Ecto neural progenitor cell (in vitro differentiated cells): Measurements from ENCODE around the gene TBX1.
A peak's percentile ranks its signal among the peaks of the same experiment; 100 is the strongest.

Experiments
- DNase-seq: peaks from one replicate; pipeline ENCODE4 v3.0.0-alpha.2; 2018; ENCODE audit warnings: low spot score

Gene TBX1

DNA sequence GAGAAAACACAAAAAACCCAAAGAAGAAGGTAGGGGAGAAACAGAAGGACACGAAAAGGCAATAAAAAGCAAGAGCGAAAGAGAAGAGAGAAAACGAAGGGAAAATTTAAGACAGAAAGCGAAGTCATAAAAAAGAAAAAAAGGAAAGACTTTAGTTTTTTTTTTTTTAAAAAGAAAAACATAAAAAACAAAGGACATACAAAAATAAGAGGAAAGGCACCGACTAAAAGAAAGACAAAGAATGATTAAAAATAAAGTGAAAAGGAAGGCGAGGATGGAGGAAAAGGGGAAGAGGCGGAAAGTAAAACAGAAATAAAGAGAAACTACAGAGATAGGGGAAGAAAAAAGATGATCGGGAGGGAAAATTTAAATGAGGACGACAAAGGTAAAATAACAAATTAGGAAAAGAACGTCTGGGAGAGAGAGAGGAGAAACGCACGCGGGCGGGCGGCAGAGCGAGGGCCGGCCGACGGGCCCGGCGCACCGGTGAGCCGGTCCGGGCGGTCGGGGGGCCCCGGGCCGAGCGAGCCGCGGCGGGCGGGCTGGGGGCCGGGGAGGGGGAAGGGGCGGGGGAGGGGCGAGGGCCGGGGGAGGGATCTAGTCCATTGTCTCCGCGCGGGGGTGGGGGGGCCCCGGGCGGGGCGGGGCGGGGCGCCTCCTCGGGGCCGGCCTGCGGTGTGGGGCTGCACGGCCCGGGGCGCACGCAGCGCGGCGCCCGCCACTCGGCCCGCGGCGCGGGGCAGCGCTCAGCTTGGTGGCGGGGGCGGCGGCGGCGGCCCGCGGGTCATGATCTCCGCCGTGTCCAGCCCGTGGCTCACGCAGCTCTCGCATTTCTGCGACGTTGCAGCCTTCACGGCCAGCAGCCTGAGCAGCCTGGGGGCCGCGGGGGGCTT lies at the start of gene TBX1:
TBX1 (plus strand) TSS at position 721 of the 893 bp plus-strand sequence; CDS start at position 787, 66 bp downstream.
- DNase-seq, result no peak

DNA sequence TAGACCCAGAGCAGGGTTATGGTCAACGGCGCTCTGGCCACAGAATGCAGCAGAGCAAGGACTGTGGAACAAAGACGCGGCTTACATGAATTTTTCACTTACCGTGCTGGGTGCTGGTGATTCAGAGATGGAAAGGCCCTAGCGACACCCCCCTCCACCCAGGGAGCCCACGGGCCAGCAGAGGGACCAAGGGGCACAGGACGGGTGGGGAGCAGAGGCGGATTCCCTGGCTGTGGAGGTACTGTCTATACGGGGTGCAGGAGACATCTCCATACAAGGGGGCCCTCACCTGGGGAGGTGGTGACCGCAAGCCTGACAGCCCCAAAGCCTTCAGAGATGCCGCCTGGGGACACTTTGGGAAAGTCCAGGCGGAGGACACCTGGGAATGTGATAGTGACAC lies 47.3 kb upstream of the TBX1 start:
- no peak for DNase-seq

DNA sequence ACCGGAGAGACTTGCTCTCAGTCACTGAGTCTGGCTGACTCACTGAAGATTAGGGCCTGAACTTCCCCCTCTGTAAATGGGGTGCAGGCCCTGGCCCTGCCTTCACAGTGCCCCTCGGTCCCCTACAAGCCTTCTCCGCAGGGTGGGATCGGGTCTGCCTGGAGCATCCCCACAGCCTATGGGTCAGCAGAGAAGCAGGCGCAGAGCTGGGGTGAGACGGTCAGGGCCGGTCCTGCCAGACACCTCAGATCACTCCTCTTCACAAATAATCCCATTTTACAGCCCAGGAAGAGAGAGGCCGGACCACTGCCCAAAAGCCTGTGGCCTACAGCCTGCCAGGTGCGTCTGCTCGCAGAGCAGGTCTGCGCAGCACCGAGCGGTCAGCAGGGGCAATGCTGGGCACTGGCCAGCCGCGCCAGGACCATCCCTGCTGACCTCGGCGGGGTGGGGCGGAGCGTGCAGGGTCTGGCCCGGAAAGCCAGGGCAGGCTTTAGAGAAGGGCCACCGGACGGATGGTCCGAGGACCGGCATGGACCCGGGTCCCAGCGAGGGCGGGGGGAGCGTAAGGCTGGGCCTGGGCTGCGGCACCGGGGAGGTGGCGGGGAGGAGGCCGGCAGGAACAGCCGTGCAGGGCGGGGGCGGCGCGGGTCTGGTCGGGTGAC lies 46.8 kb upstream of the TBX1 start:
- no peak for DNase-seq

GRCh38 chr22:19714312-19715187 lies 46.0 kb upstream of the TBX1 start, which contains the start of gene SEPTIN5:
Gene SEPTIN5, plus strand, starts transcription at chr22:19714503. Its CDS starts 86 bp downstream, at chr22:19714589.
- DNase-seq, result no peak

GRCh38 chr22:19715188-19715930 lies 45.2 kb upstream of the TBX1 start:
- DNase-seq, result no peak

DNA sequence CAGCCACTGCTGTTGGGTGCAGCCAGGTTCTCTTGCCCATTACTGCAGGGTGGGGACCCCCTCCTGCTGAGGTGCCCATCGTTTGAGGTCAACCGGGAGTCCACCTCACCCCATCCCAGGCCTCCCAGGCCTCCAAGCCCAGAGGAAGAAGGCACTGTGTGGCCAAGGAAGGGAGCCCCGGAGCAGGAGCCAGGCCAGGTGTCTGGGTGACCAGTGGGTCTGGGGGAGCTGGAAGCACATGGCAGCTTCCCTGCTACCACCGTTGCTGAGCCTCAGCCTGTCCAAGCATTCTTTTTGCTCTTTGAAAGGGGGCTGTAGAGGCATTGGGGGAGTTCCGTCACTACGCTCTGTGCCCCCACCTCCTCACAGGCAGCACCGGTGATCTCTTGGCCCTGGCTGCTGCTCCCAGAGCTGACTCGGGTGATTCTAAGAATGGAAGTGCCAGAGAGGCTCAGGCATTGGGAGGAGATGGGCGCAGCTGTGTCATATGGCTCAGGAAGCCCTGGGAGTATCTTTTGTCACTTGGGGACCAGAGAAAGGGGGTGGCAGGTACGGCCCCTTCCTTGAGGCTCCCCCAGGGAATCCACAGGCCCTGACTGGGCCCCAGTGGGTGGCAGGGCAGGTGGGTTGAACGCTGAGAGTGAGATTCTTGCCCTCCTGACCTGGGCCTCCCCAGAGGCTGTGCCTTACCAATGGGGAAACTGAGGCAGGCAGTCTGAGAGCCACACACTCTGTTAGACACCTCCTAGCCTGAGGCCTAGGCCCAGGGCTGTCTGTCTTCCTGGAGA lies 44.3 kb upstream of the TBX1 start:
- DNase-seq, result no peak

- no peak for DNase-seq
Observed at GRCh38 chr22:19716829-19717105, 43.8 kb upstream of the TBX1 start.

GRCh38 chr22:19717181-19717580 lies 43.4 kb upstream of the TBX1 start:
- DNase-seq, result no peak

- peak; percentile 84 for DNase-seq
Observed at GRCh38 chr22:19717691-19718455, 42.7 kb upstream of the TBX1 start.

DNA sequence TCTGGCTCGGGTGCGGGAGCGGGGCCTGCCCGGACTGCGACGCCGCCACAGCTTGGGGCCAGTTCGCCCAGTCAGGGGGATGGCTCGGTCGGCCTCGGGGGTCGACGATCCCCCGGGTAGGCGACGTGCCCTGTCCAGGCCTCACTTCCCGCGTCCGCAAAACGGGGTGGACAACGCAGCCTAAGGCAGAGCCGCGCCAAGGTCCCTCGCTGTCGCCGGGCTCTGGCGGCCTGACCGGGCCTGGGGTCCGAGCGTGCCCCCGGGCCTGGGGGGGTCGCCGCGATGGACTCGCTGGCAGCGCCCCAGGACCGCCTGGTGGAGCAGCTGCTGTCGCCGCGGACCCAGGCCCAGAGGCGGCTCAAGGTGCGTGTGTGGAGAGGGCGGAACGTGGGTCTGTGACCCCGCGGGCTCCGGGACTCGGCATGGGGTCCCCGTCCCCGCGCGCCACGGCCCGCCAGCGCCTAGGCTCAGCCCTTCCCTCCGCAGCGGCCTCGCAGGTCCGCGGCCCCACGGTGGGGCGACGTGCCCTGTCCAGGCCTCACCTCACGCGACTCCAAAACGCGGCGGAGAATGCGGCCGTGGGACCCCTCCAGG lies 42.0 kb upstream of the TBX1 start:
- no peak for DNase-seq

GRCh38 chr22:19719050-19719482 lies 41.5 kb upstream of the TBX1 start:
- no peak for DNase-seq

GRCh38 chr22:19719488-19720021 lies 41.0 kb upstream of the TBX1 start:
- no peak for DNase-seq

- DNase-seq, result no peak
Observed at GRCh38 chr22:19720150-19720827, 40.3 kb upstream of the TBX1 start.

- DNase-seq, result no peak
Observed at GRCh38 chr22:19720999-19721329, 39.6 kb upstream of the TBX1 start.

GRCh38 chr22:19721330-19722177 lies 39.0 kb upstream of the TBX1 start:
- no peak for DNase-seq

DNA sequence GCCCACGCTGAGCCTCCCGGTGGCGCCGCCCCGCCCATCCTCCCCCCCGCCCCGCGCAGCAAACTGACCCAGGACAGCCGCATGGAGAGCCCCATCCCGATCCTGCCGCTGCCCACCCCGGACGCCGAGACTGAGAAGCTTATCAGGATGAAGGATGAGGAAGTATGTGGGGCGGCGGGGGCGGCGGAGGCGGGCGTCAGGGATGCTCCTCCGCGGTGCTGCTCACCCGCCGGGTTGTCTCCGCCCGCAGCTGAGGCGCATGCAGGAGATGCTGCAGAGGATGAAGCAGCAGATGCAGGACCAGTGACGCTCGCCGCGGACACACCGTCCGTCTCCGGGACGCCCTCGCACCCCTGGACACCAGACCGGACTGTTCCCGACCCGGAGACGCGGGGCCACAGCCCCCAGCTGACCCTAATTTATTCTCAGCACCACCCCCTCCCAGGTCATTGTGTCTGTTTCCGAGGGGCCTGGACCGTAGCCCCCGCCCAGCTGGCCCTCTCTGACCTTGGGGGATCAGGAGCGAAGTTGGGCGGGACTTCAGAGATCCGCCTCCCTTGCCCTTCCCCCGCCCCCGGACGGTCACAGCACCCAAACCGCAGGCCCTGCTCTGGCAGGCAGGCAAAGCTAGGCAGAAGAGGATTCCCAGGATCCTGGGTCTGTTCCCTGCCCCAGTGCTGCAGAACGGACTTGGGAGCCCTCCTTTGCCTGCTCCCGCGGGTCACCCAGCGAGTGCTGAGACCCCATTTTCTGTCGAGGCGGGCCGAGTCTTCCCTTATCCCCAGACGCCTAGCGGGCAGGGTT lies 38.2 kb upstream of the TBX1 start:
- DNase-seq, result peak; percentile 68

GRCh38 chr22:19722982-19723231 lies 37.7 kb upstream of the TBX1 start:
- no peak for DNase-seq
